Measurements from ENCODE around the gene CHAC1. TPM values are rescaled to one million over a fixed set of nuclear protein-coding genes. Genes with fewer than 3 reads are reported as not detected.

CHAC1 gene
- total RNA-seq, 2 donors from 2014 or later = 0.18 to 2.7 TPM

GRCh38 chr15:40990789-40991188 is 37.5 kb downstream of the CHAC1 start:
- Histone ChIP-seq H3K4me3 (no peak overlapping the region), H3K27ac (no peak overlapping the region), H3K27me3 (replicated peaks; ENCODE audit: insufficient read depth) (no peaks in the 10 kb centered on the region), H3K9me3 (no peaks in the 10 kb centered on the region), H3K36me3 (peaks cover 0 to 1% of the 10 kb centered on the region in 2 donors), H3K4me1 (replicated peaks) (no peaks in the 10 kb centered on the region)
- TF ChIP-seq POLR2AphosphoS5 (IDR thresholded peaks at IDR 0.05) = no peak
- TF ChIP-seq, protein P1, sequence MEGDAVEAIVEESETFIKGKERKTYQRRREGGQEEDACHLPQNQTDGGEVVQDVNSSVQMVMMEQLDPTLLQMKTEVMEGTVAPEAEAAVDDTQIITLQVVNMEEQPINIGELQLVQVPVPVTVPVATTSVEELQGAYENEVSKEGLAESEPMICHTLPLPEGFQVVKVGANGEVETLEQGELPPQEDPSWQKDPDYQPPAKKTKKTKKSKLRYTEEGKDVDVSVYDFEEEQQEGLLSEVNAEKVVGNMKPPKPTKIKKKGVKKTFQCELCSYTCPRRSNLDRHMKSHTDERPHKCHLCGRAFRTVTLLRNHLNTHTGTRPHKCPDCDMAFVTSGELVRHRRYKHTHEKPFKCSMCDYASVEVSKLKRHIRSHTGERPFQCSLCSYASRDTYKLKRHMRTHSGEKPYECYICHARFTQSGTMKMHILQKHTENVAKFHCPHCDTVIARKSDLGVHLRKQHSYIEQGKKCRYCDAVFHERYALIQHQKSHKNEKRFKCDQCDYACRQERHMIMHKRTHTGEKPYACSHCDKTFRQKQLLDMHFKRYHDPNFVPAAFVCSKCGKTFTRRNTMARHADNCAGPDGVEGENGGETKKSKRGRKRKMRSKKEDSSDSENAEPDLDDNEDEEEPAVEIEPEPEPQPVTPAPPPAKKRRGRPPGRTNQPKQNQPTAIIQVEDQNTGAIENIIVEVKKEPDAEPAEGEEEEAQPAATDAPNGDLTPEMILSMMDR (IDR thresholded peaks at IDR 0.05) = no peak
- TF ChIP-seq POLR2A (IDR thresholded peaks at IDR 0.05) = no peak
- WGBS = 0% methylated on average over 1 of the region's 1 CpG
- intact Hi-C loops (cut with DNase I) = no loop called here
- no peak for DNase-seq (ENCODE audit: low spot score)

DNA sequence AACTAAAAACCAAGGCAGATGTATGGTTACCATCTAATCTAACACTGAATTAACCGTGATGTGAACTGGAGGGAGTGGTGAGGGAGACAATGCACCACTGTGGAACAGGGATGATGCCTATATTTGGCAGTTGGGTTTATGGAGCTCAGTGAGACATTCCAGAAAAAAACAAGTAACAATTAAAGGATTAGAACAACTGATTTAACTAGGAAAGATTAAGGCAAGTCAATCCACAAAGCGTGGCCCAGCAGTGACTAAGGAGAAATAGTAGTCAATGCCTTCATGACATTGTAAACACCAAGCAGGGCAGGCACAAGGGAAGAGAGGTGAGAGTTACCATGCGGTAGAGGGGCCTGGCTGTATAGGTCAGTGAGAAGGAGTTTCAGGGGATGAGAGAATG is 38.1 kb downstream of the CHAC1 start:
- Histone ChIP-seq H3K36me3 (peaks cover 0 to 7% of the 10 kb centered on the region in 2 donors), H3K9me3 (no peaks in the 10 kb centered on the region), H3K27me3 (replicated peaks; ENCODE audit: insufficient read depth) (no peaks in the 10 kb centered on the region), H3K4me3 (no peak overlapping the region), H3K27ac (no peak overlapping the region), H3K4me1 (replicated peaks) (no peaks in the 10 kb centered on the region)
- intact Hi-C loops (cut with DNase I) = no loop called here
- WGBS = 85% methylated on average over 3 of the region's 3 CpGs
- DNase-seq (ENCODE audit: low spot score) = no peak
- TF ChIP-seq POLR2AphosphoS5 (IDR thresholded peaks at IDR 0.05) = no peak
- TF ChIP-seq POLR2A (IDR thresholded peaks at IDR 0.05) = no peak
- TF ChIP-seq, protein P1 (IDR thresholded peaks at IDR 0.05) = no peak

- Histone ChIP-seq H3K36me3 (peaks cover 0 to 11% of the 10 kb centered on the region in 2 donors), H3K4me1 (replicated peaks) (no peaks in the 10 kb centered on the region), H3K9me3 (no peaks in the 10 kb centered on the region), H3K27me3 (replicated peaks; ENCODE audit: insufficient read depth) (no peaks in the 10 kb centered on the region), H3K27ac (no peak overlapping the region), H3K4me3 (no peak overlapping the region)
- TF ChIP-seq POLR2AphosphoS5 (IDR thresholded peaks at IDR 0.05) = no peak
- no peak for TF ChIP-seq POLR2A (IDR thresholded peaks at IDR 0.05)
- TF ChIP-seq, protein P1 (IDR thresholded peaks at IDR 0.05) = no peak
- 37% methylated on average over 1 of the region's 1 CpG for WGBS
- no peak for DNase-seq (ENCODE audit: low spot score)
- intact Hi-C loops (cut with DNase I) = no loop called here
Measured at GRCh38 chr15:40992241-40992741, 39.0 kb downstream of the CHAC1 start.

- Histone ChIP-seq H3K4me3 (no peak overlapping the region), H3K36me3 (peaks cover 0 to 11% of the 10 kb centered on the region in 2 donors), H3K27me3 (replicated peaks; ENCODE audit: insufficient read depth) (no peaks in the 10 kb centered on the region), H3K27ac (no peak overlapping the region), H3K4me1 (replicated peaks) (no peaks in the 10 kb centered on the region), H3K9me3 (no peaks in the 10 kb centered on the region)
- TF ChIP-seq, protein P1 (IDR thresholded peaks at IDR 0.05) = no peak
- TF ChIP-seq POLR2A (IDR thresholded peaks at IDR 0.05) = no peak
- no peak for TF ChIP-seq POLR2AphosphoS5 (IDR thresholded peaks at IDR 0.05)
- 92% methylated on average over 5 of the region's 5 CpGs for WGBS
- intact Hi-C loops (cut with DNase I) = no loop called here
- DNase-seq (ENCODE audit: low spot score) = no peak
Measured at GRCh38 chr15:40992825-40993224, 39.6 kb downstream of the CHAC1 start.

DNA sequence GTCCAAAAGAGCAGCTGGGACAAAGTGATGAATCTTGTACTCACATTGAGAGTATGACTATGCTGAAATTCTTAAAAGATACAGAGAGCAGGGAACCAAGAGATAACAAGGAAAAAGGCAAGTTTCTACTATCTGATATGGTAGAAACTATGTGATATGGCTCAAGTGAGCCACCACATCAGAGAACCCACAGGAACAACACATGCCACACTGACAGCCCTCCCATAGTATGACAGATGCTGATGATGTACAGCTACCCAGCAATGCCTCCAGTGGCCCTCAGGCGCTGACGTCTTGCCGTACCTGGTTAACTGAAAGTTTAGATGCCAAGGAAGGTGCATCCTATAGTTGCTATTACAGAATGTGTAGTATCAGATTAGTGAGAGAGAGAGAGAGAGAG is 42.4 kb downstream of the CHAC1 start:
- Histone ChIP-seq H3K27me3 (replicated peaks; ENCODE audit: insufficient read depth) (no peaks in the 10 kb centered on the region), H3K4me1 (replicated peaks) (no peaks in the 10 kb centered on the region), H3K9me3 (no peaks in the 10 kb centered on the region), H3K36me3 (peaks cover 0 to 11% of the 10 kb centered on the region in 2 donors), H3K4me3 (no peak overlapping the region), H3K27ac (no peak overlapping the region)
- TF ChIP-seq POLR2AphosphoS5 (IDR thresholded peaks at IDR 0.05) = no peak
- TF ChIP-seq, protein P1 (IDR thresholded peaks at IDR 0.05) = no peak
- no peak for TF ChIP-seq POLR2A (IDR thresholded peaks at IDR 0.05)
- intact Hi-C loops (cut with DNase I) = no loop called here
- no peak for DNase-seq (ENCODE audit: low spot score)
- 96% methylated on average over 3 of the region's 3 CpGs for WGBS
